ENCODE results near the gene CSTPP1.

CSTPP1 gene

DNA sequence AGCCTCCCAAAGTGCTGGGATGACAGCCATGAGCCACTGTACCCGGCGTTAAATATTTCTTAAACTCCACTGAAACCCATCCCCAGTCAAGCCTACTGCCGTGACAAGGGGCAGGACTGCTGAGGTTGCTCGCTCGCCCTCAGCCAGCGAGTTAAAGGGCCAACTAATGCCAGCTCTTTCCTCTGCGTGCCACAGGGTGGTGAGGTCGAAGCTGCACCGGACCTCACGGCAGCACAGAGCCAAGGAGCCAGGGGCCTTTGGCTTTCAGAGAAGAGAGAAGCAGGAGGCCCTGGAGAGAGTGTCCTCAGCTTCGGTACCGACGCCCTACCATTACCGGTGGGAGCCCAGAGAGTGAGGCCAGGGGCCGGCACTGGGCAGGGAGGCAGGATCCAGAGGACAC, 227.3 kb downstream of the CSTPP1 start:
- TF ChIP-seq CTCF (conservative IDR thresholded peaks at IDR 0.05; ENCODE audit: low read depth, low read length), result no peak
- no peak overlapping the region for H3K4me3 ChIP-seq (ENCODE audit: low read length)
- DNase-seq (ENCODE audit: low read depth), result no peak

DNA sequence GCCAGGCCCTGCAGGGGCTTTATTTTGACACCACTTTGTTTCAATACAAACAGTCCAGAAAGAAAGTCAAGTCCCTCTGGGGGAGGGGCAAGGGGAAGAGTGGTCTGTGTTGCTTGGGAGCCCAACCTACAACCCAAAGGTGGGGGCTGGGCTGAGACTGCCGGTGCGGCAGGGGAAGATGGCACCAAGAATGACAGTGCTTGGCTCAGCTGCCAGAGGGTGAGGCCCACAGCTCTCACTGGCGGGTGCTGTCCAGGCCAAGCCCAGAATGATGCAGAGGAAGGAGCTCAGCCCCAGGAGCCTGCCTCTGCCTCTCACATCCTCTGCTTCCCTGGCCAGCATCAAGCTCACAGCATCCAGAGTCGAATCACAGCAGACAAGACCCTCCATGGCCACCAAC, 227.8 kb downstream of the CSTPP1 start:
- DNase-seq (ENCODE audit: low read depth), result no peak
- TF ChIP-seq CTCF (conservative IDR thresholded peaks at IDR 0.05; ENCODE audit: low read depth, low read length), result no peak
- no peak overlapping the region for H3K4me3 ChIP-seq (ENCODE audit: low read length)

- no peak overlapping the region for H3K4me3 ChIP-seq (ENCODE audit: low read length)
- no peak for TF ChIP-seq CTCF (conservative IDR thresholded peaks at IDR 0.05; ENCODE audit: low read depth, low read length)
- DNase-seq (ENCODE audit: low read depth), result no peak
Observed at GRCh38 chr11:47165253-47165840, 228.8 kb downstream of the CSTPP1 start.

GRCh38 chr11:47166368-47166767, 229.8 kb downstream of the CSTPP1 start:
- DNase-seq (ENCODE audit: low read depth), result no peak
- no peak overlapping the region for H3K4me3 ChIP-seq (ENCODE audit: low read length)
- TF ChIP-seq CTCF (conservative IDR thresholded peaks at IDR 0.05; ENCODE audit: low read depth, low read length), result no peak

GRCh38 chr11:47171061-47171838, 234.7 kb downstream of the CSTPP1 start:
- DNase-seq (ENCODE audit: low read depth), result no peak
- no peak overlapping the region for H3K4me3 ChIP-seq (ENCODE audit: low read length)
- no peak for TF ChIP-seq CTCF (conservative IDR thresholded peaks at IDR 0.05; ENCODE audit: low read depth, low read length)

DNA sequence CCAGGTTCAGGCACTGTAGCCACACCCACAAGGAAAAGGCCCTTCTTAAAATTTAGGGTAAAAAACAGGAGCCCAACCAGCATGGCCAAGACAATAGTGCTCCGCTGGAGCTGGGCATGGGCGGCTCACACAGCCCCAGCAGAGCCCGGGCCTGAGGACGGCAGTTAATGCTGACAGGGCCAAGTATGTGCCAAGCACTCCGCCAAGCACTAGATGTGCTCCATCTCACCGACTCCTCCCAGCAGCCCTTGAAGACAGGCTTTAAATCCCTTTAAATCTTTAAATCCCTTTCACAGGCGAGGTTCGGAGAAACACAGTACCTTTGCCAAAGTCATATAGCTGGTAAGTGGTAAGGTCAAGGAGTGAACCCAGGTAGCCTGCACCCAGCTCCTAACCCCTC, 235.3 kb downstream of the CSTPP1 start:
- no peak for DNase-seq (ENCODE audit: low read depth)
- TF ChIP-seq CTCF (conservative IDR thresholded peaks at IDR 0.05; ENCODE audit: low read depth, low read length), result no peak
- no peak overlapping the region for H3K4me3 ChIP-seq (ENCODE audit: low read length)
